Measurements from ENCODE around the gene RPS6KA1.

GRCh38 chr1:26602378-26602959 lies 72.9 kb downstream of the RPS6KA1 start:
- TF ChIP-seq, protein P1, sequence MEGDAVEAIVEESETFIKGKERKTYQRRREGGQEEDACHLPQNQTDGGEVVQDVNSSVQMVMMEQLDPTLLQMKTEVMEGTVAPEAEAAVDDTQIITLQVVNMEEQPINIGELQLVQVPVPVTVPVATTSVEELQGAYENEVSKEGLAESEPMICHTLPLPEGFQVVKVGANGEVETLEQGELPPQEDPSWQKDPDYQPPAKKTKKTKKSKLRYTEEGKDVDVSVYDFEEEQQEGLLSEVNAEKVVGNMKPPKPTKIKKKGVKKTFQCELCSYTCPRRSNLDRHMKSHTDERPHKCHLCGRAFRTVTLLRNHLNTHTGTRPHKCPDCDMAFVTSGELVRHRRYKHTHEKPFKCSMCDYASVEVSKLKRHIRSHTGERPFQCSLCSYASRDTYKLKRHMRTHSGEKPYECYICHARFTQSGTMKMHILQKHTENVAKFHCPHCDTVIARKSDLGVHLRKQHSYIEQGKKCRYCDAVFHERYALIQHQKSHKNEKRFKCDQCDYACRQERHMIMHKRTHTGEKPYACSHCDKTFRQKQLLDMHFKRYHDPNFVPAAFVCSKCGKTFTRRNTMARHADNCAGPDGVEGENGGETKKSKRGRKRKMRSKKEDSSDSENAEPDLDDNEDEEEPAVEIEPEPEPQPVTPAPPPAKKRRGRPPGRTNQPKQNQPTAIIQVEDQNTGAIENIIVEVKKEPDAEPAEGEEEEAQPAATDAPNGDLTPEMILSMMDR (IDR thresholded peaks at IDR 0.05; ENCODE audit: low read depth, low read length, poor library complexity, severe bottlenecking): peak; percentile 79
- no peak for TF ChIP-seq EZH2phosphoT487 (IDR thresholded peaks at IDR 0.05; ENCODE audit: borderline replicate concordance, low read length)

Data from DOHH2 (cell line).